Measurements from ENCODE around the gene RUNX1. TPM values are rescaled to one million over a fixed set of nuclear protein-coding genes. Genes with fewer than 3 reads are reported as not detected.

Gene RUNX1
- total RNA-seq, 1 donor from 2014 or later = 0.41 TPM

GRCh38 chr21:34935452-34935851 lies 113.7 kb downstream of the RUNX1 start:
- DNase-seq (ENCODE audit: low spot score in 2 of 2) (no peak), FAIRE-seq (no peak)

- DNase-seq (ENCODE audit: low spot score in 2 of 2) (no peak), FAIRE-seq (no peak)
Measured at GRCh38 chr21:34934350-34934749, 114.8 kb downstream of the RUNX1 start.

DNA sequence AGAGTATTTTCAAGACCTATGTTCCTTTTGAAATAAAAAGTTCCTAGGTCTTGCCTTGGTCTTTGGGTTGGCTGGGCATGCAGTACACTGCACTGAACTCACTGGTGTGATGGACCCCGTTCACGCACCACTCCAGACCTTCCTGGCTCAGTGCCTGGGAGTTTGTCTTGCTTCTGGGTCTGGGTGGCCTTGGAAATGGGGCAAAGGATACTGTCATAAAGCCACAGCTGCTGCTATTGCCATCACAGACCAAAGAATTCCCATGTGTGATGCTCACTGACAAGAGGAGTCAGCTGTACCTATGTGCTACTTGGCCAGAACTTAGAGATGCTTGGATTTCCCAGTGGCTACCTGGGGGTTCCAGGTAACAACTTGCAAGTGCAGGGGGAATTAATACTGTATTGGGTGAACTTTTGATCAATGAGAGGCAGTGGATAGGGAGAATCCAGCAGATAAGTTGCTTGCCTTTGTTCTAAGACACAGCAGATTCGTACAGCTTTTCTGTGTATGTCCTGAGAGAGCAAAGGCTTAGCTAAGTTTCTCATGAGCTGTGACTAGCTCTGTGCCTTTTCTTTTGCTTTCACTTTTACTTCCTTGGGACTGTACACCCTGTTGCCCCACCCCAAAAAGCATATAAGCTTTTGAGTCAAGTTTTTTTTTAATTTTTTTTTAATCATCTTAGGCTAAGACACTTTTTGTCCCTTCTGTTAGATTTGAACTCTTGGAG lies 115.3 kb downstream of the RUNX1 start:
- FAIRE-seq (no peak), DNase-seq (ENCODE audit: low spot score in 2 of 2) (no peak)

DNA sequence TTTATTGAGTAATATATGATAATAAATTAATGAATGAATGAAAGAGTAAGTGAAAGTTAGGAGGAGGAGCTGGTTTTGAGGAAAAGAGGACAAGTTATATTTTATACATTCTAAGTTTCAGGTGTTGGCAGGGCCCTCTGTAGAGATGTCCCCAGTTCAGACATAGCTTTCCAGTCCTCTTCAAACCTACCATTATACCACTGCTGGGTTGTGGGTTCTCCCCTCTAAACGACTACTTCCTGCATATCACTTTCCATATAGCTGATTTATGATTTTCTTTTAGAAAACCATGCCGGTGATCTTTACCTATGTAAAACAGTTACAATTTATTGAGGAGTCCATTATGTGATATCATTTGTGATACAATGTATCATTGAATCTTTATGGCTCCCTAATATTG lies 116.9 kb downstream of the RUNX1 start:
- FAIRE-seq (no peak), DNase-seq (ENCODE audit: low spot score in 2 of 2) (no peak)

GRCh38 chr21:34930971-34931370 lies 118.1 kb downstream of the RUNX1 start:
- no peak for DNase-seq (ENCODE audit: low spot score in 2 of 2)
- no peak for FAIRE-seq

DNA sequence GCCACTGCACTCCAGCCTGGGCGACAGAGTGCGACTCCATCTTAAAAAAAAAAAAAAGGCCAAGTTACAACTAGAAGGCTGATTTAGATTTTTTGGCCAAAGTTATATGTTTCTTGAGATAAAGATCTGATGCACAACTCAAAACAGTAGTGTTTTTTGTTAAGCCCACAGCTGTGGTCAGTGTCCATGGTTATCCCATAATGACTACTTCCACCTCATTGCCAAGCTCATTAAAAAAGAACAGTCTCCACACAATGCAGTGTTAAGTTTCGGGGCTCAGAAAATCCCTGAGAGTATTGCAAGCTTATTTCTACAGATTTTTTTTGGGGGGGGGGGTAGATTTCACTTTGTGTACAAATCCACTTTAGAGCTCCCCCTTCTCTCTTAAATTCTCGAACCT lies 120.5 kb downstream of the RUNX1 start:
- DNase-seq (ENCODE audit: low spot score in 2 of 2) = no peak
- no peak for FAIRE-seq

GRCh38 chr21:34927992-34928391 lies 121.1 kb downstream of the RUNX1 start:
- FAIRE-seq (no peak), DNase-seq (ENCODE audit: low spot score in 2 of 2) (no peak)

DNA sequence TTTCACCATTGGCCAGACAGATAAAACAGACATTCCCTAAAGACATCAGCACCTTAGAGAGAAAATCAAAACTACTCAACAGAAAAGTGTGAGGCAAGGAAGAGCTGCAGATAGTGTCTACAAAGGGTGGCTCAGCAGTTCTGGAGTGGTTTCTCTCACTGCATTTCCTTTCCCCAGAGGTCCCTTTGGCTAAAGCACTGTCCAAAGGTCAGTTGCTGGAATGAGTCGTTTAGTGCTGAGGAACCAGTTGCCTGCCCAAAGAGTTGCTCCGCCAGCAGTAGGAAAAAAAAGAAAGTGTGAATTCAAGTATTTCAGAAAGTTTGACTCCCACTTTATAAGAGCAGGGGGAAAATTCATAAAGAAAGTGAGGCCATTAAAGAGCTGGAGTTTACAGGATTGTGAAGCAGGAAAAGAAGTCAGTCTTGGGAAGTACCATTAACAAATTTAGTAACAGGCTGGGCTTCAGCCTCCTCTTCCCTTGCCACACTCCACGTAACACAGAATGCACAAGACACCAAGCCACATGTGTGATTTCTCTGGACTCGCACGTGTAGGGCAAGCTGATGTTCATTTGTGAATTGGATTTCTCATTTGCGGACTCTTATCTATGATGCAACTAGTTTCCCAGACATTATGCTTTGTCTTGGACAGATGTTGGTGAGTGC lies 122.2 kb downstream of the RUNX1 start:
- DNase-seq (ENCODE audit: low spot score in 2 of 2) = no peak
- FAIRE-seq = no peak

DNA sequence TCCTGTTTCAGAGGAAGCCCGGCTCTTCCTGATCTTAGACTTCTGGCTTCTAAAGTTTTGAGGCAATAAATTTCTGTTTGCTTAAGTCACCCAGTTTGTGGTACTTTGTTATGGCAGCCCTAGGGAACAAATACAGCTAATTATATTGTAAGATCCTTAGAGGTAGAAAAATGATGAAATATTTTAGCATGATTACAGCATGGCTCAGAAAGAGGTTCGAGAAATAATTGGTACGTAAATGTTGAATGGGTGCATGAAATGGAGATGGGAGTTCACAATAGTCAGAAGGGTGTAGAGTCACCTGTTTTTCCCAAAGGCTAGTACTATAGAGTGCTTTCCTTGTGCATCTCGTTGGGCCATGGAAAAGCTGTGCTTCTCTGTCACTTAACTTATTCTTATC lies 123.5 kb downstream of the RUNX1 start:
- no peak for FAIRE-seq

GRCh38 chr21:34924771-34925419 lies 124.2 kb downstream of the RUNX1 start:
- no peak for DNase-seq (ENCODE audit: low spot score in 2 of 2)
- no peak for FAIRE-seq

More for the DNA sequence above, 123.5 kb downstream of the RUNX1 start:
- DNase-seq (ENCODE audit: low spot score in 2 of 2) = no peak

DNA sequence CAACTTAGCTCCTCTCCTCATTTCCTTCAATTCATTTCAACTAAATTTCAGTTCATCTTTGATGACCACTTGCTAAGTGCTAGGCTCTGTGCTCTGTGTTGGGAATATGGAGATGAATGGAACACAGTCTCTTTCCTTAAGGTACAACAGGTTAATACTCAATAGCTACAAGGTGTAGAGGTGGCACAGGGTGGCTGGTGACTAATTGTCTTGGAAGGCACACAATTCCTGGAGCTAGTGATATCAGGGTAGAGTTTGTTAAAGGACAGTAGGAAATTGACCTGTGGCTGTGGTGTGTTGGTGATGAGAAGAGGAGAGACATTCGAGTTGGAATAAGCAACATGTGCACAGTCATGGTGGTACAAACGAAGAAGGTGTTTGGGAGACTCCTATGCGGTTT lies 124.9 kb downstream of the RUNX1 start:
- no peak for FAIRE-seq
- DNase-seq (ENCODE audit: low spot score in 2 of 2) = no peak

GRCh38 chr21:34923626-34924025 lies 125.5 kb downstream of the RUNX1 start:
- DNase-seq (ENCODE audit: low spot score in 2 of 2) = no peak
- FAIRE-seq = no peak

DNA sequence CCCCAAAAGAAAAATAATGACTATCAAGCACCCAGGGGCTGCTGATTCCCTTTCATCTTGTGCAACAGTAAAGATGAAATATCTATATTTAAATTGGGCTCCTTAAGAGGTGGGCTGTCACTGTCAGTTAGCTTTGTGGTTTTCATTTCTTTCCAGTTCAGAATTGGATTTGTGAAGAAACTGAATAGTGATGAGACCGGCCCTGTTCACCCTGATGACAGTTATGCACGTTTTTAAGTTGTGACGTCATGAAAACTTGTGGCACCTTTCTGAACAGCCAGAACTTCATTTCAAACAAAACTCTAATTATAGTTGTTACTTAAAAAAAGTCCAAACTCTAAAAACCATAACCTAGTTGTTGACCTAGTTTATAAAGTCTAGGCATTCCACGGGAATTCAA lies 125.9 kb downstream of the RUNX1 start:
- no peak for FAIRE-seq
- no peak for DNase-seq (ENCODE audit: low spot score in 2 of 2)

DNA sequence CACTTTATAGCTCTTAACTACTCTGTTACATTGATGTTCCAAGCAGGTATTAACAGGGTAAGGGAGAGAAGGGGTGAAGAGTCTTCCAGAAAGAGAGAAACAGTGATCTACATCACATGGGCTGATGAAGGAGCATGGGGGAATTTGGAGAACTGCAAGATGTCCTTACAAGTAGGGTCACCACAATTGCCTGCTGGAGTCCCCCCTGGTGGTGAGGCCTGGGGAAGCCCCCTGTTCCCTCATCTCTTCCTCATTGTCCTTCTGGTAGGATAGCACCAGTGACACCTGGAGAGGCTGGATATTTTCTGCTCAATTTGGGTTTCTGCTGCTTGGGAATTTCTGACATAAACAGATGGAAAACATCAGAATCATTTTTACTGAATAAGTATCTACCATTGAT lies 126.6 kb downstream of the RUNX1 start:
- FAIRE-seq = no peak

DNA sequence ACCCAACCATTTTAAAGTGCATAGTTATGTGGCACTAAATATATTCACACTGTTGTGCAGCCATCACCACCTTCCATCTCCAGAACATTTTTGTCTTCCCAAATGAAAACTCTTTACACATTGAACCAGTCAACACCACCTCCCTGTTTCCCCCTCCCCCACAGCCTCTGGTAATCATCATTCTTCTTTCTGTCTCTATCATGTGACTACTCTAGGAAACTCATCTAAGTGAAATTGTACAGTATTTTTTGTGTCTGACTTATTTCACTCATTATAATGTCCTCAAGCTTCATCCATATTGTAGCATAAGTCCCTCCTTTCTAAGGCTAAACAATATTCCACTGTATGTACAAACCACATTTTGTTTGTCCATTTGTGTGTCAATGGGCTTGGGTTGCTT lies 128.0 kb downstream of the RUNX1 start:
- DNase-seq (ENCODE audit: low spot score in 2 of 2) = no peak

More for the DNA sequence above, 126.6 kb downstream of the RUNX1 start:
- no peak for DNase-seq (ENCODE audit: low spot score in 2 of 2)

GRCh38 chr21:34919406-34919805 lies 129.7 kb downstream of the RUNX1 start:
- DNase-seq (ENCODE audit: low spot score in 2 of 2) = no peak
- FAIRE-seq = no peak

More for the DNA sequence above, 128.0 kb downstream of the RUNX1 start:
- FAIRE-seq = no peak

GRCh38 chr21:34916446-34916845 lies 132.7 kb downstream of the RUNX1 start:
- DNase-seq (ENCODE audit: low spot score in 2 of 2) (no peak), FAIRE-seq (no peak)

- FAIRE-seq = no peak
Measured at GRCh38 chr21:34915364-34915841, 133.7 kb downstream of the RUNX1 start.

GRCh38 chr21:34914239-34914638 lies 134.9 kb downstream of the RUNX1 start:
- DNase-seq (ENCODE audit: low spot score in 2 of 2) = no peak
- FAIRE-seq = no peak

More at GRCh38 chr21:34915364-34915841, 133.7 kb downstream of the RUNX1 start:
- no peak for DNase-seq (ENCODE audit: low spot score in 2 of 2)

DNA sequence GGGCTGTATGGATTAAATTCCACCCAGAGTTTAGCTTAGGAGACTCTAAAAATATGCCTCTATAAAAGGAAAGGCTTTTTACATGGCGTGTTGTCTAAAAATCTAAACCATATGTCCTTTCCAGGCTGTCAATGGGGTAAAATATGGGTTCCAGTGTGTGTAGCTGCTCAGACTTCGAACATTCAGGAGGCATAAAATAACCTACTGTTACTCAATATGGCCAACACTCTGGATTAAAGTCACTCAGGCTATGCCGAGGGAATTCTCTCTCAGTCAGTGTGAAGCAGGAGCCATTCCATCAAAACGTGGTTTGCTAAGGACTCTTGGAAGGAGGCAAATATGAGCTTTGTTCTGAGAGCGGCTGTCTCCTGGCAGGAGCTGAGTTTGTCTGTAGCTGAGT lies 135.3 kb downstream of the RUNX1 start:
- no peak for FAIRE-seq
- DNase-seq (ENCODE audit: low spot score in 2 of 2) = no peak

All from frontal cortex (tissue), 4 donors.